PC-3 (cell line): Measurements from ENCODE around the gene VSIG8. TPM values are rescaled to one million over a fixed set of nuclear protein-coding genes. Genes with fewer than 3 reads are reported as not detected.

Source experiments
- ATAC-seq: fragments of 200-7000 bp; cut with Tn5 transposase; 2 replicates; pipeline ENCODE4 v1.9.1; 2020; ENCODE audit warnings: mild to moderate bottlenecking, moderate library complexity
- BruUV-seq: library from RNA; stranded (reverse); fragments of 400-500 nt; replicated peaks from 2 replicates; lab custom pipeline; 2021; lab: Mats Ljungman, UMichigan
- CTCF ChIA-PET: fragments of 300-600 bp; sonication (Branson Sonifier 250); formaldehyde crosslinking; loops from one replicate; lab custom pipeline; 2022; ENCODE audit warnings: antibody characterized with exemption; lab: Charles Lee
- POLR2A ChIA-PET: fragments of 300-600 bp; sonication (Branson Sonifier 250); formaldehyde crosslinking; loops from one replicate; lab custom pipeline; 2022; ENCODE audit warnings: antibody characterized with exemption; ENCODE audit not compliant: unreplicated experiment; lab: Charles Lee
- DNase-seq: peaks from one replicate; pipeline ENCODE4 v3.0.0-alpha.2; 2015
- H2AFZ ChIP-seq: fragments of 300-600 bp; sonication (generic); 2 replicates; pipeline ENCODE4 v1.6.0; 2016; ENCODE audit warnings: antibody characterized with exemption, low read length
- H3F3A ChIP-seq: fragments of 300-600 bp; sonication (generic); one replicate; pipeline ENCODE4 v1.6.0; 2017; ENCODE audit warnings: antibody characterized with exemption, low read length, control low read depth, mild to moderate bottlenecking; ENCODE audit not compliant: unreplicated experiment
- H3K27ac ChIP-seq: fragments of 300-600 bp; sonication (generic); 2 replicates; pipeline ENCODE4 v1.5.1; 2016; ENCODE audit warnings: mild to moderate bottlenecking, low read length
- H3K27me3 ChIP-seq: fragments of 300-600 bp; sonication (generic); 2 replicates; pipeline ENCODE4 v1.6.1; 2016; ENCODE audit warnings: low read length, mixed read lengths
- H3K36me3 ChIP-seq: fragments of 300-600 bp; sonication (generic); 2 replicates; pipeline ENCODE4 v1.6.1; 2016; ENCODE audit warnings: low read depth, mixed run types, low read length, mixed read lengths
- H3K4me1 ChIP-seq: fragments of 300-600 bp; sonication (generic); 2 replicates; pipeline ENCODE4 v1.5.1; 2016; ENCODE audit warnings: low read length; ENCODE audit not compliant: insufficient read depth
- H3K4me2 ChIP-seq: fragments of 300-600 bp; sonication (generic); 2 replicates; pipeline ENCODE4 v1.6.0; 2016; ENCODE audit warnings: low read length
- H3K4me3 ChIP-seq: fragments of 300-600 bp; sonication (generic); 2 replicates; pipeline ENCODE4 v1.5.1; 2016; ENCODE audit warnings: mild to moderate bottlenecking, low read length, mixed read lengths
- H3K79me2 ChIP-seq: fragments of 300-600 bp; sonication (generic); 2 replicates; pipeline ENCODE4 v1.6.1; 2017; ENCODE audit warnings: low read length, mixed read lengths
- H3K9ac ChIP-seq: fragments of 300-600 bp; sonication (generic); 2 replicates; pipeline ENCODE4 v1.6.0; 2016; ENCODE audit warnings: mild to moderate bottlenecking, low read length
- H3K9me2 ChIP-seq: fragments of 300-600 bp; sonication (generic); replicated peaks from 2 replicates; pipeline ENCODE4 v1.6.1; 2016; ENCODE audit warnings: mixed run types, low read length, mixed read lengths
- H3K9me3 ChIP-seq: fragments of 300-600 bp; sonication (generic); 2 replicates; pipeline ENCODE4 v1.6.1; 2016; ENCODE audit warnings: low read length, mixed read lengths
- H4K20me1 ChIP-seq: fragments of 300-600 bp; sonication (generic); 2 replicates; pipeline ENCODE4 v1.6.1; 2016; ENCODE audit warnings: low read length, mixed read lengths
- CTCF ChIP-seq: fragments of 300-600 bp; sonication (generic); conservative IDR thresholded peaks from 2 replicates; pipeline ENCODE4 v1.5.1; 2017; ENCODE audit warnings: antibody characterized with exemption, low read depth, mild to moderate bottlenecking, low read length
- EZH2 ChIP-seq: fragments of 300-600 bp; sonication (generic); IDR thresholded peaks from one replicate; pipeline ENCODE4 v1.6.1; 2017; ENCODE audit warnings: antibody characterized with exemption, mild to moderate bottlenecking, low read length; ENCODE audit not compliant: unreplicated experiment
- EZH2phosphoT487 ChIP-seq: fragments of 300-600 bp; sonication (generic); IDR thresholded peaks from 2 replicates; pipeline ENCODE4 v1.6.1; 2018; ENCODE audit warnings: mild to moderate bottlenecking, antibody characterized with exemption, low read length, borderline replicate concordance
- intact Hi-C: fragments of 100-400 bp; cut with micrococcal nuclease; formaldehyde crosslinking; loops from 2 replicates; pipeline ENCODE4 v1.9.0; 2023
- total RNA-seq: library from RNA; depleted of rRNA; stranded (reverse); fragments of >200 nt; gene quantifications from 2 replicates; pipeline ENCODE4 v1.2.3, GENCODE V29; 2014

VSIG8 gene
- total RNA-seq, 1 experiment from 2014 or later, result 0.47 TPM

GRCh38 chr1:159827549-159827948 is 34.9 kb downstream of the VSIG8 start:
- DNase-seq (no peak), ATAC-seq (no peak)
- intact Hi-C loops, result no loop called here
- Histone ChIP-seq H3K27ac (no peak overlapping the region), H3K4me3 (no peak overlapping the region), H3K9ac (no peak overlapping the region), H3K4me1 (no peaks in the 10 kb centered on the region), H3K79me2 (no peaks in the 10 kb centered on the region), H3K9me2 (no peaks in the 10 kb centered on the region), H3K9me3 (no peaks in the 10 kb centered on the region), H3K36me3 (no peaks in the 10 kb centered on the region), H2AFZ (no peak overlapping the region), H4K20me1 (no peaks in the 10 kb centered on the region), H3K27me3 (no peaks in the 10 kb centered on the region), H3F3A (no peaks in the 10 kb centered on the region), H3K4me2 (no peak overlapping the region)
- POLR2A ChIA-PET, result no interaction called here
- CTCF ChIA-PET, result no interaction called here
- TF ChIP-seq EZH2phosphoT487 (no peak), EZH2 (no peak), CTCF (no peak)
- no TSS peak for BruUV-seq

- intact Hi-C loops, result no loop called here
- POLR2A ChIA-PET, result no interaction called here
- H2AFZ ChIP-seq, result no peak overlapping the region
Observed at GRCh38 chr1:159827102-159827490, 35.4 kb downstream of the VSIG8 start.

More at GRCh38 chr1:159827102-159827490, 35.4 kb downstream of the VSIG8 start:
- Histone ChIP-seq H3K4me2 (no peak overlapping the region), H3K27me3 (no peaks in the 10 kb centered on the region), H4K20me1 (no peaks in the 10 kb centered on the region), H3K4me3 (no peak overlapping the region), H3K36me3 (no peaks in the 10 kb centered on the region), H3K9me3 (no peaks in the 10 kb centered on the region), H3K4me1 (no peaks in the 10 kb centered on the region), H3K27ac (no peak overlapping the region), H3F3A (no peaks in the 10 kb centered on the region), H3K9me2 (no peaks in the 10 kb centered on the region), H3K9ac (no peak overlapping the region), H3K79me2 (no peaks in the 10 kb centered on the region)
- CTCF ChIA-PET, result no interaction called here
- ATAC-seq (no peak), DNase-seq (no peak)
- TF ChIP-seq EZH2 (no peak), EZH2phosphoT487 (no peak), CTCF (no peak)
- no TSS peak for BruUV-seq
